WTC11 (cell line): ENCODE data around the gene OR13C2.

Source experiments
- NFYB ChIP-seq: sonication (generic); formaldehyde crosslinking; conservative IDR thresholded peaks from 2 replicates; pipeline ENCODE4 v1.8.0; 2022; ENCODE audit warnings: low read depth, missing genetic modification reagents
- TF ChIP-seq, protein P1 (sequence below): fragments of 200-600 bp; IDR thresholded peaks from 2 replicates; pipeline ENCODE4 v1.8.0; 2022; ENCODE audit warnings: antibody characterized with exemption

DNA sequence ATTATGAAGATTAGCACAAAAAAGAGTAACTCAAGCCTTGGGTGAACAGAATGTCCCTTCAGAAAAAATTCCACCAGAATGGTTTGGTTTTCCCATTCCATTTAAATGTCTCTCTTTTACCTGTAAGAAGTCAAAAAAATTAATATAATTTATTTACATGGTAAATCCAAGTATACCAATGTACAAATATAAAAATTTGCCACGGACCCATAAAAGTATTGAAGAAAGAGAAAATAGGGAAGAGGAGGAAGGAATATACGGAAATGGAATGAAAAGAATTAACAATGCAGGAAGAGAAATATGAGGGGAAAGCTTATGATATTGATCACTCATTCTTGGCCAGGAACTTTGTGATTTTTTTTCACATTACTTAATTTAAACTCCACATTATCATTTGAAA lies 12.7 kb upstream of the OR13C2 start, which contains the start of gene OR13C9:
- TF ChIP-seq, protein P1, sequence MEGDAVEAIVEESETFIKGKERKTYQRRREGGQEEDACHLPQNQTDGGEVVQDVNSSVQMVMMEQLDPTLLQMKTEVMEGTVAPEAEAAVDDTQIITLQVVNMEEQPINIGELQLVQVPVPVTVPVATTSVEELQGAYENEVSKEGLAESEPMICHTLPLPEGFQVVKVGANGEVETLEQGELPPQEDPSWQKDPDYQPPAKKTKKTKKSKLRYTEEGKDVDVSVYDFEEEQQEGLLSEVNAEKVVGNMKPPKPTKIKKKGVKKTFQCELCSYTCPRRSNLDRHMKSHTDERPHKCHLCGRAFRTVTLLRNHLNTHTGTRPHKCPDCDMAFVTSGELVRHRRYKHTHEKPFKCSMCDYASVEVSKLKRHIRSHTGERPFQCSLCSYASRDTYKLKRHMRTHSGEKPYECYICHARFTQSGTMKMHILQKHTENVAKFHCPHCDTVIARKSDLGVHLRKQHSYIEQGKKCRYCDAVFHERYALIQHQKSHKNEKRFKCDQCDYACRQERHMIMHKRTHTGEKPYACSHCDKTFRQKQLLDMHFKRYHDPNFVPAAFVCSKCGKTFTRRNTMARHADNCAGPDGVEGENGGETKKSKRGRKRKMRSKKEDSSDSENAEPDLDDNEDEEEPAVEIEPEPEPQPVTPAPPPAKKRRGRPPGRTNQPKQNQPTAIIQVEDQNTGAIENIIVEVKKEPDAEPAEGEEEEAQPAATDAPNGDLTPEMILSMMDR = no peak
- no peak for TF ChIP-seq NFYB (CRISPR knock-in tag)
